ENCODE data around the gene LRRC8D.
"Not testable (repeated sequence)": the region's sequence is repeated elsewhere in the genome, so short reads cannot be mapped to it uniquely, and the experiment has no call there.

DNA sequence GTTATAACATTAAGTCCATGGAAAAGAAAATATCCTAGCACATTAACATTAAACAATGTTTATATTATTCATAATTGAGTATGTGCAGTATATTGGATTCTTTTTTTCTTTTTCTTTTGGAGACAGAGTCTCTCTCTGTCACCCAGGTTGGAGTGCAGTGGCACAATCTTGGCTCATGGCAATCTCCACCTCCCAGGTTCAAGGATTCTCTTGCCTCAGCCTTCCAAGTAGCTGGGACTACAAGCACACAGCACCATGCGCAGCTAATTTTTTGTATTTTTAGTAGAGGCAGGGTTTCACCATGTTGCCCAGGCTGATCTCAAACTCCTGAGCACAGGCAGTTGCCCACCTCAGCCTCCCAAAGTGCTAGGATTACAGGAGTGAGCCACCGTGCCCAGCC, 162.0 kb downstream of the LRRC8D start:
- TF ChIP-seq EZH2 (IDR thresholded peaks at IDR 0.05; ENCODE audit: insufficient read depth, poor library complexity, severe bottlenecking); EZH2phosphoT487 (IDR thresholded peaks at IDR 0.05; ENCODE audit: insufficient read depth, low read depth): not testable (repeated sequence)

All from GM23248 (cell line).